Lower lobe of right lung (tissue), 2 donors: Measurements from ENCODE around the gene BRSK1. TPM values are rescaled to one million over a fixed set of nuclear protein-coding genes. Genes with fewer than 3 reads are reported as not detected.

Source experiments
- ATAC-seq, 2 donors: fragments of 200-7000 bp; cut with Tn5 transposase; one replicate each; pipeline ENCODE4 v1.9.1; 2020 to 2022; ENCODE audit warnings: mild to moderate bottlenecking in 2 of 2, moderate library complexity in 2 of 2
- DNase-seq: peaks from one replicate; pipeline ENCODE4 v3.0.0-alpha.2; 2020
- H3K27ac ChIP-seq: fragments of 200-600 bp; one replicate; pipeline ENCODE4 v1.8.0; 2022
- H3K27me3 ChIP-seq: fragments of 200-600 bp; one replicate; pipeline ENCODE4 v1.8.0; 2022; ENCODE audit warnings: low read depth
- H3K36me3 ChIP-seq: fragments of 200-600 bp; one replicate; pipeline ENCODE4 v1.8.0; 2022; ENCODE audit warnings: mild to moderate bottlenecking
- H3K4me1 ChIP-seq: fragments of 200-600 bp; one replicate; pipeline ENCODE4 v1.8.0; 2022
- H3K4me3 ChIP-seq: fragments of 200-600 bp; one replicate; pipeline ENCODE4 v1.8.0; 2022; ENCODE audit warnings: mild to moderate bottlenecking
- H3K9me3 ChIP-seq: fragments of 200-600 bp; one replicate; pipeline ENCODE4 v1.8.0; 2022
- intact Hi-C: fragments of 100-400 bp; cut with DNase I; formaldehyde crosslinking; loops from one replicate; pipeline ENCODE4 v1.11.0; 2022
- total RNA-seq: library from RNA; stranded (reverse); fragmentation: NEBNext Ultra II Directional; extraction: Animal tissue kit (Norgen Biotek cat#: 25700); gene quantifications from one replicate; pipeline ENCODE4 v1.2.1, GENCODE V29; 2021
- TF ChIP-seq, protein P1 (sequence below): fragments of 200-600 bp; IDR thresholded peaks from one replicate; pipeline ENCODE4 v1.8.0; 2022; ENCODE audit warnings: antibody characterized with exemption, mild to moderate bottlenecking
- donor health status: DM: no; HTN: yes; CAD: no; lungs with severe emphysema.

BRSK1 gene
- total RNA-seq, 1 donor from 2014 or later = 1.0 TPM

GRCh38 chr19:55251341-55252081, 32.3 kb upstream of the BRSK1 start:
- TF ChIP-seq, protein P1, sequence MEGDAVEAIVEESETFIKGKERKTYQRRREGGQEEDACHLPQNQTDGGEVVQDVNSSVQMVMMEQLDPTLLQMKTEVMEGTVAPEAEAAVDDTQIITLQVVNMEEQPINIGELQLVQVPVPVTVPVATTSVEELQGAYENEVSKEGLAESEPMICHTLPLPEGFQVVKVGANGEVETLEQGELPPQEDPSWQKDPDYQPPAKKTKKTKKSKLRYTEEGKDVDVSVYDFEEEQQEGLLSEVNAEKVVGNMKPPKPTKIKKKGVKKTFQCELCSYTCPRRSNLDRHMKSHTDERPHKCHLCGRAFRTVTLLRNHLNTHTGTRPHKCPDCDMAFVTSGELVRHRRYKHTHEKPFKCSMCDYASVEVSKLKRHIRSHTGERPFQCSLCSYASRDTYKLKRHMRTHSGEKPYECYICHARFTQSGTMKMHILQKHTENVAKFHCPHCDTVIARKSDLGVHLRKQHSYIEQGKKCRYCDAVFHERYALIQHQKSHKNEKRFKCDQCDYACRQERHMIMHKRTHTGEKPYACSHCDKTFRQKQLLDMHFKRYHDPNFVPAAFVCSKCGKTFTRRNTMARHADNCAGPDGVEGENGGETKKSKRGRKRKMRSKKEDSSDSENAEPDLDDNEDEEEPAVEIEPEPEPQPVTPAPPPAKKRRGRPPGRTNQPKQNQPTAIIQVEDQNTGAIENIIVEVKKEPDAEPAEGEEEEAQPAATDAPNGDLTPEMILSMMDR = no peak
- DNase-seq (no peak), ATAC-seq (no peak)
- H3K27me3 ChIP-seq = no peaks in the 10 kb centered on the region
- H3K4me1 ChIP-seq = peaks cover 87% of the 10 kb centered on the region
- H3K27ac ChIP-seq = no peak overlapping the region
- H3K9me3 ChIP-seq = no peaks in the 10 kb centered on the region
- intact Hi-C loops = no loop called here
- H3K36me3 ChIP-seq = peaks cover 6% of the 10 kb centered on the region
- no peak overlapping the region for H3K4me3 ChIP-seq

DNA sequence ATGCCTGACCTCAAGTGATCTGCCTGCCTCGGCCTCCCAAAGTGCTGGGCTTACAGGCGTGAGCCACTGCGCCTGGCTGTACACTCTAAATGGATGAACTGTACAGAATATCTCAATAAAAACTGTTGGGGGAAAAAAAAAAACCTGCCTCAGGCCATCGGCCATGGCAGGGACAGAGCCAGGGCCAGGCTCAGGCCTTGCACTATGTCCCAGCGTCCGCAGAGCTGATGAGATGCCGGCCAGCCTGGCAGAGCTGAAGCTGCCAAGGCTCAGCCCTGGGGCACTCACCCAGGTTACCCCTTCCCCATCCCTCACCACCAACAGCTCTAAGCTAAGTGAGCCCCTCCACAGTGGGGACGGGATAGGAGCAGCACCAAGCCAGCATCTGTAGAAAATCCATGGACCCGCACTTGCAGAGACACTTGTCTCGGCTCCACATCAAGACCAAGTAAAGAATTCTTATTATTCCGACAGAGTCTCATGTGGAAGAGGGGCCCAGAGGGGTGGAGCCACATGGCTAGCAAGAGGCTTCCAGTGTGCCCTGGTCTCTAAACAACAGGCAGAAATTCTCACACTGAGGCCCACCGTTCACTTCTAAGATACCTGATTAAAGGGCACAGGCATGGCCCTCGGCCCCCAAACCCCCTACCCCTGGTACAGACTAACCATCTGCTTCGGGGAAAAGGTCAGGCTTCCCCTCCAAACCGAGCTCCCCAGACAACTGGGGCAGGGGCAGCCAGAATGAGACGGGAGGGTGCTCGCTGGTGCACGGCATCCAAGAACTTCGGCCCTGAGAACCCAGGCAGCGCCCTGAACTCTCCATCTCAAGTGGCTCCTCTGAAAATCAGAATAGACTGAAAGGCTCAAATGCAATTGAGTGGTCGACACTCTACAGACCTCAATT, 30.8 kb upstream of the BRSK1 start:
- H3K4me3 ChIP-seq = no peak overlapping the region
- H3K27ac ChIP-seq = peak overlapping the region; percentile 83
- DNase-seq (no peak), ATAC-seq (no peak)
- H3K36me3 ChIP-seq = no peaks in the 10 kb centered on the region
- TF ChIP-seq, protein P1 = no peak
- H3K9me3 ChIP-seq = no peaks in the 10 kb centered on the region
- no peaks in the 10 kb centered on the region for H3K27me3 ChIP-seq
- intact Hi-C loops = no loop called here
- peaks cover 92% of the 10 kb centered on the region for H3K4me1 ChIP-seq

DNA sequence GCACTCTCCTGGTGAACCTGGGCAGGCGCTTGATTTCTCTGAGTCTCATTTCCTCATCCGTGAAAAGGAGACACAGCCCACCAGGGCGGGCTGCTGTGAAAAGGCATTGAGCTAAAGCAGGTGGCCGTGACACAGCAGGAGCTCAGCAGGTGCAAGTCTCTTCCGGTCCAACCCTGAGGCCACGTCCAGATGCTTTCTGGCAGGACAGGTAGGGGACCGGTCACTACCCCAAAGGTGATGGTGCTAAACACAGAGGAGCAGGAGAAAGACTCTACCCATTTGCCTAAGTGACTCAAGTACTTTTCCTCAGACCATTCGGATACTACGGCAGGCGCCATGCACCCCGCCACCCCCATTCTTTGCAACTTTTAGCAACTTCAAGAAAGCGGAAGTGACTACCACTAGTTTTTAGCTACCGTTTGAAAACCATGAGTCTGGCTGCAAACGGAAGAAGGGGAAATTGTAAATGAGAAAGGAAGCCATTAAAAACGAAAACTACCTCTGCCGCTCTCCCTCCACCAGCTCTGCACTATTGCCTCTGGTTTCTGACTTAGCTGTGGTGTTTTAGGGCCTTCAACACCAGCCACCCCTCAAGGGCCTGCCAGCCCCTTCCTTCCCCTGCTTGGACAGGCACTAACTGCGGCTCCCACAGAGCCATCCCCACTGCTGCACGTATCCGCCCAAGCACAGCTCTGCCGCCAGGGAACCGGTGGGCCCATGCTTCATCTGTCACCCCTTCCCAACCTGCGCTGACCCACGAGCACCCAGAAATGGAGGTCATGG, 29.8 kb upstream of the BRSK1 start:
- H3K27ac ChIP-seq = peak overlapping the region; percentile 83
- TF ChIP-seq, protein P1 = no peak
- ATAC-seq (no peak), DNase-seq (no peak)
- no peaks in the 10 kb centered on the region for H3K9me3 ChIP-seq
- H3K36me3 ChIP-seq = no peaks in the 10 kb centered on the region
- intact Hi-C loops = no loop called here
- no peaks in the 10 kb centered on the region for H3K27me3 ChIP-seq
- peaks cover 81% of the 10 kb centered on the region for H3K4me1 ChIP-seq
- peak overlapping the region; percentile 94 for H3K4me3 ChIP-seq

GRCh38 chr19:55254625-55254977, 29.2 kb upstream of the BRSK1 start:
- H3K4me1 ChIP-seq = peaks cover 82% of the 10 kb centered on the region
- ATAC-seq (no peak), DNase-seq (no peak)
- H3K4me3 ChIP-seq = peak overlapping the region; percentile 94
- TF ChIP-seq, protein P1 = no peak
- H3K27me3 ChIP-seq = no peaks in the 10 kb centered on the region
- H3K36me3 ChIP-seq = no peaks in the 10 kb centered on the region
- intact Hi-C loops = no loop called here
- H3K27ac ChIP-seq = peak overlapping the region; percentile 83
- no peaks in the 10 kb centered on the region for H3K9me3 ChIP-seq
